HG03175 (cell line): Measurements from ENCODE around the gene CDKN1A.
"Not testable (repeated sequence)": the region's sequence is repeated elsewhere in the genome, so short reads cannot be mapped to it uniquely, and the experiment has no call there.

ENCODE experiments used
- ATAC-seq: cut with Tn5 transposase; IDR thresholded peaks from one replicate; pipeline ENCODE4 v1.9.1; 2021; ENCODE audit warnings: mild to moderate bottlenecking, moderate library complexity; ENCODE audit not compliant: unreplicated experiment

Gene CDKN1A

DNA sequence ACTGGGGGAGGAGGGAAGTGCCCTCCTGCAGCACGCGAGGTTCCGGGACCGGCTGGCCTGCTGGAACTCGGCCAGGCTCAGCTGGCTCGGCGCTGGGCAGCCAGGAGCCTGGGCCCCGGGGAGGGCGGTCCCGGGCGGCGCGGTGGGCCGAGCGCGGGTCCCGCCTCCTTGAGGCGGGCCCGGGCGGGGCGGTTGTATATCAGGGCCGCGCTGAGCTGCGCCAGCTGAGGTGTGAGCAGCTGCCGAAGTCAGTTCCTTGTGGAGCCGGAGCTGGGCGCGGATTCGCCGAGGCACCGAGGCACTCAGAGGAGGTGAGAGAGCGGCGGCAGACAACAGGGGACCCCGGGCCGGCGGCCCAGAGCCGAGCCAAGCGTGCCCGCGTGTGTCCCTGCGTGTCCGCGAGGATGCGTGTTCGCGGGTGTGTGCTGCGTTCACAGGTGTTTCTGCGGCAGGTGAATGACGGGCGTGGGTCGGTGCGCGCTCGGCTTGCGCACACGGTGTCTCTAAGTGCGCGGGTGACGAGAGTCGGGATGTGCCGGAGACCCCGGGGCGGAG, at the start of gene CDKN1A:
Gene CDKN1A (plus strand): TSS at position 227 of the 555 bp plus-strand sequence. CDS start 5,388 bp downstream, outside the sequence.
- peak; percentile 57 for ATAC-seq

DNA sequence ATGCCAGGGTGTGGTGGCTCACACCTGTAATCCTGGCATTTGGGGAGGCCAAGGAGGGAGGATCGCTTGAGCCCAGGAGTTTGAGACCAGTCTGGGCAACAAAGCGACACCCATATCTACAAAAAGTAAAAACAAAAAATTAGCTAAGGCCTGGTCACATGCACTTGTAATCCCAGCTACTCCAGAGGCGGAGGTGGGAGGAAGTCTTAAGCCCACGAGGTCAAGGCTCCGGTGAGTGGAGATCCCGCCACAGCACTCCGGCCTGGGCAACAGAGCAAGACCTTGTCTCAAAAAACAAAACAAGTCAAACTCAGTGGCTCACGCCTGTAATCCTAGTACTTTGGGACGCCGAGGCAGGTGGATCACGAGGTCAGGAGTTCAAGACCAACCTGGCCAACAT, 48.7 kb upstream of the CDKN1A start:
- ATAC-seq, result no peak

DNA sequence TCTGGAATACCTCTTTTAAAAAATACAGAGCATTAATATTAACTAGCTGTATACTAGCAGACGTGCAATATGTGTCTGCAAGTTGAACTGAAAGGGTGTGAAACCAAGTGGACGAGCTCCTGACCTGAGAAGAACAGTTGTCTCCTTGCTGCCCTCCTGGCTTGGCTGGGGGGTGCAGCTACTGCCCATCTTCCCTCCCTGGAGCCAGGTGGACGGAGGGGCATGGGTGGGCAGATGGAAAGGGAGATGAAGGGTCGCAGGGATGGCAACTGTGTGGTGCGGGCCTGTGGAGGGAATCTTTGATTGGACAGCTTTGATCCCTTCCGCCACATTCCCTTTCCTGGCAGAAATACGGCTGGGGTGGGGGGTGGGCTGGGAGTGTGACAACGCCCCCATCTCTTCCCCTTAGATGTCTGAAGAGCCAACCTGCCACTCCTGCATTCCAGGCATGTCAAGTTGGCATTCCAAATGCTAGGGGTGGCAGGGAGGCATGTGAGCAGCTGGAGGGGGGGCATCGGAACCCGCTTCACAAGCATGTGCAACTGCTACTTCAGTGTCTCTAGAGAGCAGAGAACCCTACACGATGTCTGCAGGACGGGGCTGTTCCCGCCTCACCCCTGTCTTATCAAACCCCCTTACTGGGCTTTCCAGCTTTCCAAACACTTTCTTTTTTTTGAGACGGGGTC, 47.0 kb upstream of the CDKN1A start:
- no peak for ATAC-seq

DNA sequence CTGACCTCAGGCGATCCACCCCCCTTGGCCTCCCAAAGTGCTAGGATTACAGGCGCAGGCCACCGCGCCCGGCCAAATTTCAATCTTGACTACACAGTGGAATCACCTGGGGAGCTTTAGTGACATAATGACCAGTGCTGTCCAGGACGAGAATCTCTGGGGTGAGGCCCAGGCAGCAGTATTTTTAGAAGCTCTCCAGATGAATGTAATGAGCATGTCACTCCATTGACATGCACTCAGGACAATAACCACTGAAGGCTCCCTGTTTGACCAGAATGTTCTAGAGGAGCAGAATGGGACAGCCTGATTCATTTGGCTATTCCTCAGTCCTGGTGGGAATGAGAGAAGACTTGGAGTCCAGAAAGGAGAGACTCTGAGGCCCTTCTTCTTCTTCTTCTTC, 45.1 kb upstream of the CDKN1A start:
- ATAC-seq, result no peak

DNA sequence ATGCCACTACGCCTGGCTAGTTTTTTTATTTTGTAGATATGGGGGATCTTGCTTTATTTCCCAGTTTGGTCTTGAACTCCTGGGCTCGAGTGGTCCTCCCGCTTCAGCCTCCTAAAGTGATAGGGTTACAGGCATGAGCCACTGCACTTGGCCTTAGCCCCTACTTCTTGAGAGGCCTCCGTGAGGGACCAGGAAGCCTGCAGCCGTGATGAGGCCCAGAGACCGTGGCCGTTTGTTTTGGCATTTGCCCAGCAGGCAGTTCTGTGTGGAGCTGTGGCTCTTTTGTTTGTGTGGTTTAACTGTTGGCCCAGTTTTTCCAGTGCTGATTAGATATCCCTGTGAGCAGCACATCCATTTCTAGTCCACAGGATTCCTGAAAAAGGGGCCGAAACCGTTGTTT, 44.6 kb upstream of the CDKN1A start:
- no peak for ATAC-seq

DNA sequence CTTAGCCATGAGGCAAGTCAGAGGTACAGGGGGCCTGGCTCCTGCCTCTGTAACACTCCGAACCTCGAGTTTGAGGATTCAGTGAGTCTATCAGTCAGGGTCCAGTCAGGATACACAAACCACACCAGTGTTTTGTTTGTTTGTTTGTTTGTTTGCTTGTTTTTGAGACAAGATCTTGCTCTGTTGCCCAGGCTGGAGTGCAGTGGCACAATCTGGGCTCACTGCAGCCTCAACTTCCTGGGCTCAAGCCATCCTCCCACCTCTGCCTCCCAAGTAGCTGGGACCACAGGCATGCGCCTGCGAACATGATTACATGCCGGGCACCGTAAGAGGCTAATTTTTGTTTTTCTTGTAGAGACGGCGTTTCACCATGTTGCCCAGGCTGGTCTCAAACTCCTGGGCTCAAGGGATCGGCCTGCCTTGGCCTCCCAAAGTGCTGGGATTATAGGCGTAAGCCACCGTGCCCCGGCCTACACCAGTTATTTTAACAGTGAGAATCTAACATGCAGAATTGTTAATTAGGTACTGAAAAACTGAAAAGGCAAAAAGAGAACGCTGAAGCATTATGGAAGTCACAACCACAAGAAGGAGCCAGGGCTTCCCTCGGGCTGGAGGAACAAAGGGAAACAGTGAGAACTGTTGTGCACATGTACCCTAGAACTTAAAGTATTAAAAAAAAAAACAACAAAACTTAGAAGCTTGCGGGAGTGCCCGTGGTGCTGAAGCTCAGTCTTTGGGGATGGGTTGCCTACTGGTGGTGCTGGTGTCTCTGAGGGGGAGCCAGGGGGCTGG, 44.0 kb upstream of the CDKN1A start:
- no peak for ATAC-seq

DNA sequence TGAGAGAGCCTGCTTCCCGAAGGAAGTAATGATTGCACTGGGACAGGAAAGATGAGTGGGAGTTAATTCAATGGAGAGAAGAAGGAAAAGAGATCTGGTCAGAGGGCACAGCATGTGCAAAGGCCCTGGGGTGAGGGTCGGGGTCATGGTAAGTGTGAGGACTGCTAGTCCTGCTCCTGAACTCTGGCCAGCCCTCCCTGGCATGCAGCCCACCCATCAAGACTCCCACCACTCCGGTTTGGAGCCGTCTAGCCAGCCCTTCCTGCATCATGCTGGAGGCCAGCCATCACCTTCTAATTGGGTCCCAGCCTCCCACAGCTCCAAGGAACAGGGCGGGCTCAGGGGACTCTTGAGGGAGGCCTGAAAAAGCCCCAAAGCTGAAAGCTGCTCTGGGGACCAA, 42.2 kb upstream of the CDKN1A start:
- ATAC-seq, result no peak

DNA sequence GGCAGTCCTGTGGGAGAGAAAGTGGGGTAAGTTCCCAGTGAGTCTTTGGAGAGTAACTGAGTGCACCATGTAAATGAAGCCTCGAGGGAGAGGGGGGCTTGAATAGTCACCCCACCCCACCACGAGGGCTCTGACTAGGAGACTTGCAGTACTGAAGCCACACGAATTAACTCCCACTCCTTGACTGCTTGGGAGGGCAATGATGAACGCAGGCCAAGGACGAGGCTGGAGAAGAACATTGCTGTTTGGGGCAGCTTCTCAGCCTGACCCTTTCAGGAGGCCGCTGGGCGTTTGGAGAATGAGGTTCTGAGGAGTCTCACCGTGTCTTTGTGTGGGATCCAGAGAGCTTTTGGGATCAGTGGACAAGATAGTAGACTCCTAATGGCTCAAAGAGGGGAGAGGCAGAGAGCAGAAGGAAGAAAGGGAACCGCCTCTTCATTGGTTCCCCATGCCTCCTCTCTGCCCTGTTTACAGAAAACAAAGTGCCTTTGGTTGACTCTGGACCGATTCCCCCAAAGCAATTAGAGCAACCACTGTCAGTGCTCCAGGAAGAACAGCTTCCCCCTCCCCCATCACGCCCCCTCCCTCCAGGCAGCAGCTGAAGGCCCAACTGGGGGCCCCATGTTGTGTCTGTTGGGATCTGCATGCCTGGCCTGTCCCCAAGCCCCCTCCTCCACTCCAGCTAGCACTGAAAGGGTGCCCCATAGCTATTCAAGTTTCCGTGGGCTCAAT, 41.7 kb upstream of the CDKN1A start:
- ATAC-seq, result no peak

DNA sequence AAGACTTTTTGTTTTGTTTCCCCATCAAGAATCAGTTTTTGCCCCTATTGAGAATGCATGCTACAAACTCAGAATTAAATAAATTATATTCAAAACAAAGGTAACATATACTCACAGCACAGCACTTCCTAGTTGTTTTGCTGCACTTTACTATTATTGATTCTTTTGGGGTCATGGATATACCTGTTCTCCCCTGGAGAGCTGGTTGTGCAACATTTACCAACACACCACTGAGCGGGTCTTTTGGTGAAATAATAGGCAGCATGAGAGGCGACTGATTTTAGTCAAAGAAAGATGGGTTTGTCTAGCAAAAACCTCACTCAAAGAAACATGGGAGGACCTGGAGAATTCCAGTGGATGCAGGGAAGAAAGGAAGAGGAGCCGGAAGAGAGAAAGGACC, 39.9 kb upstream of the CDKN1A start:
- ATAC-seq, result no peak

DNA sequence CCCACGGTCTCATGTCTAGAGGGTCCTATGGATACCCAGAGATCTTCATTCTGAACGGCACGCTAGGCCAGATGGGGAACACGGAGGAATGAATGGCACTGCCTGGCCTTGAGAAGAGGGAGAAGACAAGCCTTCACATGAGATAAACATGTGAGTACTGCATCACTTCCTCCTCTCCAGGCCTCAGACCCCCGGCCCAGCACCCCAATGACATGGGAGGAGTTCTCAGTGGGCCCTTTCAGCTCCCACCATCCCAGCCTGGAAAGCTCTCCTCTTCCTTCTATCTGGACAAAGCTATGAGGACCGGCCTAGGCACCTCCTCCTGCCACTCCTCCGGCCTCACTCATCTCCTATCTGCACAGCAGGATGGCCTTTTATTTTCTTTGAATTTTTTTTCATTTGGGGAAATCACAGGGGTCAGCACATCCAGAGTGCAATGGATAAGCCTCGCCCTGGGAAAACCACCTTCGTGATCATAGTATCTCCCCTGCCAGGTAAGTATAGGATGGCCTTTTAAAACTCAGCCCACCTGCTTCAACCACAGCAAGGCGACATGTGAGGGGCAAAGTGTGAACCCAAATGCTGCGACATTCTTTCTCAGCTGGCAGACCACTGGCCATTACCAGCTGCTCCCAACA, 39.2 kb upstream of the CDKN1A start:
- no peak for ATAC-seq

DNA sequence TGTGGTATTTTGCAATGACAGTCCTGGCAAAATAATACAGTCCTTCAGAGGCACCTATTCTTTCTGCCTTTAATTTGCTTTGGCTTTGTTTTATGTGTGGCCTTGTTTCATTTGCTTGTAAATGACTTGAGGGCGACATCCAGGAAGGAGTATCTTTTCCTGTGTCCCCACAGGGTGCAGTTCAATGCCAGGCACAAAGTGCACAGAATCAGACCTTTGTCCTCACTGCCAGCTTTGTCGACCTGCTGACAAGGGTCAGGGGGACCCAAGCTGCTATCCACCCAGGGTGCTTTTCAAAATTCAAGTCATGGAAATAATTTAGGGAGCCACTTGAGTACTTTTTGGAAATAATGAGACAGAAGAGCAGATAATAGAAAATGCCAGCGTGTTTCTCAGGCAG, 37.0 kb upstream of the CDKN1A start:
- ATAC-seq, result no peak

DNA sequence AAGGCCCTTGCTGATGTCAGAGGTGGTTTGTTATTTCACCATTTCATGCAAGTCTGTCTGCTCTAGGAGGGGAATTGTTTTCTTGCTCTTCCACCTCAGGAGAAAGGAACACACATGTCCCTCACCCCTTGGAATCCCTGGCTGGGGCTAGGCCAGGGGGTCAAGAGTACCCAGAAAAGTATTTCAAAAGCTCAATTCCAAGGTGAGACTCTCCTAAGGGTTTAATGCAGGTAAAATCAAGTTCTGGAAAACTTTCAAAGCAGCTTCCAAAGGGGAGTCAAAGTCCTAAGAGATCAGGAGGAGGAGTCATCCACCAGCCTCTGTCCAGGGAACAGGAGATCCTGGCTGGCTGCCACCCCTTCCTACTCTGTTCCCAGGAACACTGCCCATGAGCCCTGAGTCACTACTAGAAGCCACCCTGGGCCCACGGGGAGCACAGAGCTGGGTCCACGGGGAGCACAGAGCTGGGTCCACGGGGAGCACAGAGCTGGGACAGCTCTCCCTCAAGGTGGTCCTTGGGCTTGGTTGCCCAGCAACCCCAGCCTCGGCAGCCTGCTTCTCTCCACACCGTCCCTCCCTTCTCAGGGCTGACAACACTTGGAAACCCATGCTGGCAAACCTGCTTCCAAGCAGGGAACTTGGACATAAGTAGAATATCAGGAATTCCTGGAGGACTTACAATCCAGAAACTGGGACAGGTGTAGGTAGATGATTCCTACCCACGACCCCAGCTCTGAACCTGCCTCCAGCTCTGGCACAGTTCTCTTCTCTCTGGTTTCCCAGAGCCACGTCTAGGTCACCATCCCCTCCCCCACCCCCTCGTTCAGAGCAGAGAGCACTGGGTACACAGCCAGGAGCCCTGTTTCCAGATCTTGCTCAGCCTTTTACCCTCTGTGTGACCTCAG, 35.3 kb upstream of the CDKN1A start:
- no peak for ATAC-seq

DNA sequence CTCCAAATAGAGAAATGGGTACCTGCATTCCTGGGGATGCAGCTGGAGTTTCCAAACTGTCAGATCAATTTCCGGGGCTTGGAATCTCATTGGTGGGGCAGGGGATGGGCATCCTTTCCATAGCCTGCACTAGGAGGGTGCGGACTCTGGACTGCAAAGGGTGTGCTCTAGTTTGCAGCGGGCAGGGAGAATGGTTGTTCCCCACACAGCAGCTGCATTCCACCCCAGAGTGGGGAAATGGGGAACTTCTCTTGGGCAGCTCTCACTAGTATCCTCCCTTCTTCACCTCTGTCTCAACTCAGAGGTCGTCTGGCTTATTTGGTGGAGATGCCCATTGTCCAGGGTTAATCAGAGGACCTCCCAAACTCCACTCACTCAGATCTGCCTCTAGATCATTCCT, 34.5 kb upstream of the CDKN1A start:
- ATAC-seq, result no peak

DNA sequence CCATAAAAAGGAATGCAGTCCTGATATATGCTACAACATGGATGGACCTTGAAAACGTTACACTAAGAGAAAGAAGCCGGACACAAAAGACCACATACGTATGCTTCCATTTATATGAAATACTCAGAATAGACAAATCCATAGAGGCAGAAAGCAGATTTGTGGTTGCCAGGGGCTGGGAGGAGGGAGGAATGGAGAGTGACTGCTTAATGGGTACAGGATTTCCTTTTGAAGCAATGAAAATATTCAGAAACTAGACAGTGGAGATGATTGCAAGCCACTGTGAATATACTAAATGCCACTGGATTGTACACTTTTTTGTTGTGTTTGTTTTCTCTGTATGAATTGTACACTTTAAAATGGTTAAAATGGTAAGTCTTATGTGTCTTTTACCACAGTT, 29.4 kb upstream of the CDKN1A start:
- ATAC-seq, result no peak

DNA sequence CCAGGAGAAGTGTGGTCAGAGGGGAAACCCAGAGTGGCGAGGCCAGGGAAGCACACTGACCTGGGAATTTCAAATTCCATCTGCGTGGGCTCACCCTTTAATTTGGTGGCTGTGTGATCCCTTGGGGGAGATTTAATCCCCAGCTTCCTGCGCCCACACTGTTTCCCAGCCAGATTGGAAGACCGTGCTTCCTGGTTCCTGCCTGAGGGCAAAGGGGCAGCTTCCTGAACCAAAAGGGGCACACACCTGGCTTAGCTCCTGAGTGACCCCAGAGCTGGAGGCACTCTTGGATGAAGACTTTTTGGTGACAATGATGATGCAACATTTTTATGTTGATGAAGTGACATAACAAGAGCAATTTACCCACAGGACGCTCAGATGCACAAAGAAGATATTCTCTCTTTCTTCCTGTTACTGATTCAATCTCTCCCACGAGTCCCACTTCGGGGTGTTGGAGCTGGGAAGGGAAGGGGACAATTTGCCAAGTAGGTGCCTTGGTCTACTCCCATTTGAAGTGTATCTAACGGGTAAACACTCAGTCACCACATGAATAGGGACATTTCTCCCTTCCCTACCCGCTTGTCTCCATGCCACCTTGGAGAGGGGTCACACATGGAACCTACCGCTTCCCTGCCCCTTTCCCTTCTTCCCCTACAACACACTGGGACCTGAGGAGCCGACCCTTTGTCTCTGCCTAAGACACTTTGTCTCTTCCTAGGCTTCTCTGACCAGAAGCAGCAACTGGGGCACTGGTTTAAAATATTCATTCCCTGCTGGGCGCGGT, 28.6 kb upstream of the CDKN1A start:
- no peak for ATAC-seq

DNA sequence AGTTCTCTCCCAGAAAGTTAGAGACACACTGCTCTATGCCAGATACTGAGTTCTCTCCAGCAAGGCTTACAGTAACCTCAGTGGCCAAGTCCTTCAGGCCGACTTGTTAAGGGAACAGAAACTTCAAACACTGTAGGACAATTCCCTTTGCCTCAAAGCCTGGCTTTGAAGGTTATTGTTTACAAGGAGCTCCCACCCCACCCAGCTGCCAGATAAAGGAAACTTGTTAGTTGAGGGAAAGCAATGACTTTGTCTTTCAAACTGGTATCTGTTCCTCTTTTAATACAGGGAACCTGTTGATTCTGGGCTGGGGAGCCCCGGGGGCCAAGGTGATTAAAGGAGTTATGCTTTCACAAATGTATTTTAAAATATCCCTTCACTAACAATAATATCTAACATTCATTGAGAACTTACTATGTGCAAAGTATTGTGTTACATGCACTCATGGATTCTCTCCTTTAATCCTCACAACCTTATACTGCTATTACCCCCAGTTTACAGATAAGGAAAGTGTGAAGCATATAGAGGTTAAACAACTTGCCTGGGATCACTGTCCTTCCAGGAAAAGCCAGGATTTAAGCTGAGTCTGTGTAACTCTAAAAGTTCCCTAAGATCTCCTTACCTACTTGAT, 27.6 kb upstream of the CDKN1A start:
- ATAC-seq, result peak; percentile 61

DNA sequence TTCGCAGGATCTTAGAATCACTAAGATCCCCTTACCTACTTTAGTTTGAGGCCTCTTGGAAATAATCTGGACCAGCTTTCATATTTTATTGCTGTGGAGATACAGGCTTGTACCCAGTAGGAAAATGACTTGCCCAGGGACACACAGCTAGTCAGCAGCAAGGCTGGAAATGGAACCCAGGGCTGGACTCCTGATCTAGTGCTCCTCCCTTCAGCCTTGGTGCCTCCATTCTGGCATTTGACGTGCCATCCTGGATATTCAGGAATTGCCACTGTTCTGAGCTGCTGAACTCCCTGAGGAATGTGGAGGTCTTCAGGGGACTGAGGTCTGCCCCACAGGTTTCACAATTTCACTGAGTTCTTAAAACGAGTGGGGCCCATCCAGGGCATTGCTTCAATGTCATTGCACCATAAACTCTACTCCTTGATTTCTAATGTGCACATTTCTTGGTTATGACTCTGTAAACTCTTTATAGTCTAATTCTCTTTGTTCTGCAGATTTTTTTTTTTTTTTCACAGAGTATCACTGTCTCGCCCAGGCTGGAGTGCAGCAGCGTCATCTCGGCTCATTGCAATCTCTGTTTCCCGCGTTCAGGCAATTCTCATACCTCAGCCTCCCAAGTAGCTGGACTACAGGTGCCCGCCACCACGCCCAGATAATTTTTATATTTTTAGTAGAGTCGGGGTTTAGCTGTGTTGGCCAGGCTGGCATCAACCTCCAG, 26.7 kb upstream of the CDKN1A start:
- ATAC-seq, result no peak

DNA sequence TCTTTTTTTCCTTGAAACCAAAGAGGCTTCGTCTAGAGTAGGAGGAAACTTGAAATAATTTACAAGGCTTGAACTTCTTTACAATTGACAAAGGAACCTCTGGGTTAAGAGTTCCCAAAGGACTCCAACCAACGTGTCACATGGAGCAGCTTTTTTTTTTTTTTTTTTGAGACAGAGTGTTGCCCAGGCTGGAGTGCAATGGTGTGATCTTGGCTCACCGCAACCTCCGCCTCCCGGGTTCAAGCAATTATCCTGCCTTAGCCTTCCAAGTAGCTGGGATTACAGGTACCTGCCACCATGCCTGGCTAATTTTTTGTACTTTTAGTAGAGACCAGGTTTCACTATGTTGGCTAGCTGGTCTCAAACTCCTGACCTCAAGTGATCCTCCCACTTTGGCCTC, 24.0 kb upstream of the CDKN1A start:
- ATAC-seq, result not testable (repeated sequence)
